ENCODE data around the gene SAMD13. TPM values are rescaled to one million over a fixed set of nuclear protein-coding genes. Genes with fewer than 3 reads are reported as not detected.

SAMD13 gene, protein sequence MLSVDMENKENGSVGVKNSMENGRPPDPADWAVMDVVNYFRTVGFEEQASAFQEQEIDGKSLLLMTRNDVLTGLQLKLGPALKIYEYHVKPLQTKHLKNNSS
- 0.49 TPM for polyA plus RNA-seq (2013, experiment 1 of 2)
- 0.63 TPM for polyA plus RNA-seq (2013, experiment 2 of 2)

DNA sequence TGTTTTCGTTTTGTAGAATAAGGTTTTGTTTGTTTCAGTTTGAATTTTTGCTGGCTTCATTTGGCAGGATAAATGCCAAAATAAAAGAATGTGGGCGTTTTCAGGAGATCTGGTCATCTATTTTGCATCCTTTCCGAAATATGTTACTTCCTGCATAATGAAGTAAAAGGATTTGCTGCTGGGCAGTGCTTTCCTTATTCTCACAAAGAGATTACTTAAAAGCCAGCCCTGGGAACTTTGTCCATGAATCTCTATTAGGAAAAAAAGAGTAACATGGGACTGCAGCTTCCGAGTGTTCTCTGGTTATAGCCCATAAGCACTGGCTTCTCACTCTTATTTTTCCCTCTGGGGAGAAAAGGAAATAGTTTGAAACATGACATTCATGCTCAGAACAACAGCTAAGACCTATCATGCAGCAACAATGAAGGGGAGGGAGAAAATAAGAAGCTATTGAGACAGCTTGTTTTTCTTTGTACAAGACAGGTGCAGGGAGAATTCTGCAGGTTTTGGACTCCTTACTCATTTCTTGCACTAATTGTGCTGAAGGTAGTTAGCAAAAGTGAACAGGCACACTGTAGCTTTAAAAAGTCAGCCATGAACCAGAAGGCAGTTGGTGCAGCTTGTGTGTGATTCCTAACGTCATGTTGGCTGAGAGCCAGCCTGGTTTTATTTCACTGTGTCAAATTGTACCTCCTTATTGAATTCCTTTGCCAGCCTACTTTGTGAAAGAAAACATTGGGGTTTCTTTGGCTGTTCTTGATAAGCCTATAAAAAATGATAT, at the start of gene SAMD13:
TSS of gene SAMD13 (plus strand) at position 705 of the 781 bp plus-strand sequence. CDS start 1,527 bp downstream, outside the sequence.
- no peak within 1 kb of the TSS for H2BK120ac ChIP-seq (ENCODE audit: low read depth, low read length)
- H3K36me3 ChIP-seq (ENCODE audit: control insufficient read depth, insufficient read depth, low read length), result no peaks in the 10 kb centered on the region
- H3K23ac ChIP-seq (ENCODE audit: low read length), result no peak within 1 kb of the TSS
- WGBS (ENCODE audit: extremely low coverage, insufficient coverage, low lambda C conversion rate), result no CpG with 5 or more reads among the region's 5 CpGs
- no peak for DNase-seq
- no peak within 1 kb of the TSS for H3K27ac ChIP-seq (ENCODE audit: low read depth, low read length)
- no peak within 1 kb of the TSS for H4K5ac ChIP-seq (ENCODE audit: low read length)
- H3K56ac ChIP-seq (ENCODE audit: low read length), result peak within 1 kb of the TSS; percentile 47
- H3K9ac ChIP-seq (ENCODE audit: low read length), result no peak within 1 kb of the TSS
- no peak within 1 kb of the TSS for H4K8ac ChIP-seq (ENCODE audit: low read depth, low read length)
- no peak within 1 kb of the TSS for H3K4me2 ChIP-seq (ENCODE audit: low read length)
- no peaks in the 10 kb centered on the region for H3K27me3 ChIP-seq (ENCODE audit: insufficient read depth, low read length, poor library complexity)
- H3K79me1 ChIP-seq (ENCODE audit: low read length), result no peaks in the 10 kb centered on the region
- H2BK15ac ChIP-seq (replicated peaks; ENCODE audit: low read depth), result no peak within 1 kb of the TSS
- H2BK5ac ChIP-seq (ENCODE audit: low read length), result no peak within 1 kb of the TSS
- H3K4ac ChIP-seq (ENCODE audit: low read depth, low read length), result no peak within 1 kb of the TSS
- H3K18ac ChIP-seq (ENCODE audit: low read length), result no peak within 1 kb of the TSS
- no peak within 1 kb of the TSS for H3K4me3 ChIP-seq (ENCODE audit: low read length)
- peaks cover 4% of the 10 kb centered on the region for H3K4me1 ChIP-seq (ENCODE audit: control insufficient read depth, low read depth, low read length)
- H2AK5ac ChIP-seq (ENCODE audit: low read length), result no peak within 1 kb of the TSS
- H3K79me2 ChIP-seq (ENCODE audit: control insufficient read depth, insufficient read depth, low read length), result no peaks in the 10 kb centered on the region

DNA sequence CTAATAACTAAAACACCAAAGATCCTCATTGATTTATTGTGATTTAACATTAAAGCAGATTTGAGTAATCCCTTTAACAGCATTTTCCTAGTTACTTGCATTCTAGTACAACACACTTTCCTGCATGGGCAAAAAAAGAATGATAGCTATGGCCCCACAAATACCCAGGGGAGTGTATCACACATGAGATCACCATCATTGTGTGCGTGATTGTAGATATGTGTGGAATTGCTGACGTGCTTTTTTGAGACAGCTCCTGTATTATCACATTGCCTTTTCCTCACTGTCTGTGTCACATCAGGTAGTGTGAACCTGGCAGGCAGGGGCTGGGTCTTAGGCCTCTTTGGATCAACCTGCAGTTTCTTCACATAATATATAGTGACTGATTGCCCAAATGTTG, 48.5 kb upstream of the SAMD13 start:
- no CpG with 5 or more reads among the region's 2 CpGs for WGBS (ENCODE audit: extremely low coverage, insufficient coverage, low lambda C conversion rate)
- Histone ChIP-seq H3K4ac (ENCODE audit: low read depth, low read length) (no peak overlapping the region), H3K9ac (ENCODE audit: low read length) (no peak overlapping the region), H2BK120ac (ENCODE audit: low read depth, low read length) (no peak overlapping the region), H3K23ac (ENCODE audit: low read length) (no peak overlapping the region), H3K27me3 (ENCODE audit: insufficient read depth, low read length, poor library complexity) (no peaks in the 10 kb centered on the region), H3K4me1 (ENCODE audit: control insufficient read depth, low read depth, low read length) (no peaks in the 10 kb centered on the region), H3K18ac (ENCODE audit: low read length) (no peak overlapping the region), H2BK5ac (ENCODE audit: low read length) (no peak overlapping the region), H4K5ac (ENCODE audit: low read length) (no peak overlapping the region), H3K36me3 (ENCODE audit: control insufficient read depth, insufficient read depth, low read length) (no peaks in the 10 kb centered on the region), H3K79me1 (ENCODE audit: low read length) (no peaks in the 10 kb centered on the region), H3K56ac (ENCODE audit: low read length) (no peak overlapping the region), H2BK15ac (replicated peaks; ENCODE audit: low read depth) (no peak overlapping the region), H4K8ac (ENCODE audit: low read depth, low read length) (no peak overlapping the region), H3K4me3 (ENCODE audit: low read length) (no peak overlapping the region), H3K4me2 (ENCODE audit: low read length) (no peak overlapping the region), H2AK5ac (ENCODE audit: low read length) (no peak overlapping the region), H3K79me2 (ENCODE audit: control insufficient read depth, insufficient read depth, low read length) (no peaks in the 10 kb centered on the region), H3K27ac (ENCODE audit: low read depth, low read length) (no peak overlapping the region)
- no peak for DNase-seq

DNA sequence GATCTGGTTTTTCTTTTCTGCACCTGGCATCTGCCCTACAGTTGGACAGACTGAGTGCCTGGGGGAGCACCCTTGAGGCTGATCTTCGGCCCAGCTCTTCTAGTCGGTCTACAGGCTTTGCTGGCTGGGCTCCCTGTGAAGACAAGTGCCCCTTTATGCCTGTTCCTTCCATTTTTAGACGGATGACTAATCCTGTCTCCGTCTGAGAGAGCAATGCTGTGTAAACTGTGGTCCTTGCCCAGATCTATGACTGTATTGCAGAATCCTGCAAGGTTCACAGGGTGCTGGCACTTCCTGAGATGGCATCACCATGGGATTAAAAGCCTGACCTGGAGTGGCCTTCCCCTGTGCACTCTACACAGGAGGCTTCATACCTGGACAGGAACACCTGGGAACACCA, 47.6 kb upstream of the SAMD13 start:
- H3K79me2 ChIP-seq (ENCODE audit: control insufficient read depth, insufficient read depth, low read length), result no peaks in the 10 kb centered on the region
- H4K8ac ChIP-seq (ENCODE audit: low read depth, low read length), result no peak overlapping the region
- no peak overlapping the region for H3K4me3 ChIP-seq (ENCODE audit: low read length)
- H3K4ac ChIP-seq (ENCODE audit: low read depth, low read length), result no peak overlapping the region
- H3K27me3 ChIP-seq (ENCODE audit: insufficient read depth, low read length, poor library complexity), result no peaks in the 10 kb centered on the region
- H3K36me3 ChIP-seq (ENCODE audit: control insufficient read depth, insufficient read depth, low read length), result no peaks in the 10 kb centered on the region
- no peak overlapping the region for H2BK5ac ChIP-seq (ENCODE audit: low read length)
- no peak overlapping the region for H2AK5ac ChIP-seq (ENCODE audit: low read length)
- no CpG with 5 or more reads among the region's 4 CpGs for WGBS (ENCODE audit: extremely low coverage, insufficient coverage, low lambda C conversion rate)
- H3K23ac ChIP-seq (ENCODE audit: low read length), result no peak overlapping the region
- no peak overlapping the region for H3K9ac ChIP-seq (ENCODE audit: low read length)
- no peaks in the 10 kb centered on the region for H3K79me1 ChIP-seq (ENCODE audit: low read length)
- no peaks in the 10 kb centered on the region for H3K4me1 ChIP-seq (ENCODE audit: control insufficient read depth, low read depth, low read length)
- H2BK15ac ChIP-seq (replicated peaks; ENCODE audit: low read depth), result no peak overlapping the region
- H4K5ac ChIP-seq (ENCODE audit: low read length), result no peak overlapping the region
- no peak overlapping the region for H3K4me2 ChIP-seq (ENCODE audit: low read length)
- no peak overlapping the region for H2BK120ac ChIP-seq (ENCODE audit: low read depth, low read length)
- H3K18ac ChIP-seq (ENCODE audit: low read length), result no peak overlapping the region
- H3K27ac ChIP-seq (ENCODE audit: low read depth, low read length), result no peak overlapping the region
- DNase-seq, result no peak
- H3K56ac ChIP-seq (ENCODE audit: low read length), result no peak overlapping the region

DNA sequence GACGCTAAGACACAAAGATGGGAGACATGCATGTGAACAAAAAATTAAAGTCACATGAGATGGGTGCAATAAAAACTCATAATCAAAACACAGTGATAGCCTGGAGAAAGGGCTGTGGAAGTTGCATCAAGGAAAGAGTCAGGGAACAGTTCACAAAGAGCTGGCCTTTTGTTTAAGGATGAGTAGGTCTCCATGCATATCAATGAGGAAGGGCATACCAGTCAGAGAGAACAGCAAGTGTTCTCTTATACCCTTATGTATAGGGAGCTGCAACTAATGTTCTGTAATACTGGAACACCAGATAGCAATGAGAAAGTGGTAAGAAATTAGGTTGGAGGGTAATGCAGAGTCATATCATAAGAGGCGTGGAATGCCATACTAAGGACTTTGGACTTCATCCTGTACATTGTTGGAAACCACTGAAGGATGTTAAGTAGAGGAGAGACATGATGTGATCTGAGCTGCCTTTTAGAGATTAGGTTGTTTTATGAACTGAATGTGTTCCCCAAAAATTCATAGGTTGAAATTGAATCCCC, 46.7 kb upstream of the SAMD13 start:
- Histone ChIP-seq H3K56ac (ENCODE audit: low read length) (no peak overlapping the region), H3K27me3 (ENCODE audit: insufficient read depth, low read length, poor library complexity) (no peaks in the 10 kb centered on the region), H3K79me1 (ENCODE audit: low read length) (no peaks in the 10 kb centered on the region), H3K4me3 (ENCODE audit: low read length) (no peak overlapping the region), H2BK15ac (replicated peaks; ENCODE audit: low read depth) (no peak overlapping the region), H3K4me2 (ENCODE audit: low read length) (no peak overlapping the region), H3K36me3 (ENCODE audit: control insufficient read depth, insufficient read depth, low read length) (no peaks in the 10 kb centered on the region), H3K23ac (ENCODE audit: low read length) (no peak overlapping the region), H3K4ac (ENCODE audit: low read depth, low read length) (no peak overlapping the region), H2BK120ac (ENCODE audit: low read depth, low read length) (no peak overlapping the region), H2BK5ac (ENCODE audit: low read length) (no peak overlapping the region), H3K4me1 (ENCODE audit: control insufficient read depth, low read depth, low read length) (no peaks in the 10 kb centered on the region), H3K9ac (ENCODE audit: low read length) (no peak overlapping the region), H3K79me2 (ENCODE audit: control insufficient read depth, insufficient read depth, low read length) (no peaks in the 10 kb centered on the region), H4K5ac (ENCODE audit: low read length) (no peak overlapping the region), H2AK5ac (ENCODE audit: low read length) (no peak overlapping the region), H3K18ac (ENCODE audit: low read length) (no peak overlapping the region), H3K27ac (ENCODE audit: low read depth, low read length) (no peak overlapping the region), H4K8ac (ENCODE audit: low read depth, low read length) (no peak overlapping the region)
- DNase-seq, result no peak
- WGBS (ENCODE audit: extremely low coverage, insufficient coverage, low lambda C conversion rate), result no CpG with 5 or more reads among the region's 2 CpGs

DNA sequence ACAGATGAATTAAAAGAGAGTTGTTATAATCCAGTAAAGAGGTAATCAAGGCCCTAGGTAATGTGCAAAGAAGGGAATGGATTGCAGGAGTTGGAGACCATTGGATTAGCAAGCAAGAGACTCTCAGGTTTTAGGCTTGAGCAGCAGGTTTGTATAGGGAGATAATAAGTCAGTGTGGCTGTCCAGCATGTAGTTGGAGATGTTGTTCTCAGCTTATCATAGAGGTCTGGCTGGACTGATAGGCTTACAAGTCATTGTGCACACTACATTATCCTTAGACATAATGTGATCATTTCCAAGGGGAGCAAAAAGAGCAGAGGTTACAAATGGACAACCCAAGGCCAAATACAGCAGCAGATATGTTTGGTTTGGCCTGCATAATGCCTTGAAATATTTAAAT, 45.9 kb upstream of the SAMD13 start:
- Histone ChIP-seq H3K4me2 (ENCODE audit: low read length) (no peak overlapping the region), H4K8ac (ENCODE audit: low read depth, low read length) (no peak overlapping the region), H3K4ac (ENCODE audit: low read depth, low read length) (no peak overlapping the region), H3K27ac (ENCODE audit: low read depth, low read length) (no peak overlapping the region), H2BK5ac (ENCODE audit: low read length) (no peak overlapping the region), H3K9ac (ENCODE audit: low read length) (no peak overlapping the region), H2BK120ac (ENCODE audit: low read depth, low read length) (no peak overlapping the region), H2AK5ac (ENCODE audit: low read length) (no peak overlapping the region), H3K18ac (ENCODE audit: low read length) (no peak overlapping the region), H2BK15ac (replicated peaks; ENCODE audit: low read depth) (no peak overlapping the region), H3K56ac (ENCODE audit: low read length) (no peak overlapping the region), H3K4me1 (ENCODE audit: control insufficient read depth, low read depth, low read length) (no peaks in the 10 kb centered on the region), H3K27me3 (ENCODE audit: insufficient read depth, low read length, poor library complexity) (no peaks in the 10 kb centered on the region), H3K79me2 (ENCODE audit: control insufficient read depth, insufficient read depth, low read length) (no peaks in the 10 kb centered on the region), H3K4me3 (ENCODE audit: low read length) (no peak overlapping the region), H4K5ac (ENCODE audit: low read length) (no peak overlapping the region), H3K79me1 (ENCODE audit: low read length) (no peaks in the 10 kb centered on the region), H3K36me3 (ENCODE audit: control insufficient read depth, insufficient read depth, low read length) (no peaks in the 10 kb centered on the region), H3K23ac (ENCODE audit: low read length) (no peak overlapping the region)
- no peak for DNase-seq

Data from mesendoderm (in vitro differentiated cells).